Karpas-422 (cell line): ENCODE measurements around the gene TRMT112. TPM values are rescaled to one million over a fixed set of nuclear protein-coding genes. Genes with fewer than 3 reads are reported as not detected.
A peak's percentile ranks its signal among the peaks of the same experiment; 100 is the strongest.

Experiments
- DNase-seq: peaks from one replicate; pipeline ENCODE4 v3.0.0-alpha.2; 2015
- H2AFZ ChIP-seq: fragments of 200-600 bp; sonication (generic); 2 replicates; pipeline ENCODE4 v1.6.1; 2014; ENCODE audit warnings: antibody characterized with exemption, low read length, mixed read lengths
- H3K27ac ChIP-seq: fragments of 200-600 bp; sonication (generic); 2 replicates; pipeline ENCODE4 v1.5.1; 2014; ENCODE audit warnings: mild to moderate bottlenecking, low read length, moderate library complexity
- H3K27me3 ChIP-seq: fragments of 200-600 bp; sonication (generic); 2 replicates; pipeline ENCODE4 v1.6.1; 2014; ENCODE audit warnings: low read length, mixed read lengths
- H3K36me3 ChIP-seq: fragments of 200-600 bp; sonication (generic); 2 replicates; pipeline ENCODE4 v1.6.1; 2014; ENCODE audit warnings: low read length, mixed read lengths; ENCODE audit not compliant: insufficient read depth
- H3K4me1 ChIP-seq: fragments of 200-600 bp; sonication (generic); 2 replicates; pipeline ENCODE4 v1.6.1; 2014; ENCODE audit warnings: mild to moderate bottlenecking, low read length, mixed read lengths
- H3K4me2 ChIP-seq: fragments of 200-600 bp; sonication (generic); 2 replicates; pipeline ENCODE4 v1.6.1; 2014; ENCODE audit warnings: low read length, low read depth, mild to moderate bottlenecking; ENCODE audit not compliant: poor library complexity, severe bottlenecking
- H3K4me3 ChIP-seq: fragments of 200-600 bp; sonication (generic); 2 replicates; pipeline ENCODE4 v1.5.1; 2014; ENCODE audit warnings: mild to moderate bottlenecking, antibody characterized with exemption, low read length, mixed read lengths
- H3K79me2 ChIP-seq: fragments of 200-600 bp; sonication (generic); 2 replicates; pipeline ENCODE4 v1.6.1; 2014; ENCODE audit warnings: mild to moderate bottlenecking, low read length, mixed read lengths
- H3K9ac ChIP-seq: fragments of 200-600 bp; sonication (generic); 2 replicates; pipeline ENCODE4 v1.6.0; 2014; ENCODE audit warnings: low read length
- H3K9me2 ChIP-seq: fragments of 200-600 bp; sonication (generic), shearing (Covaris generic); replicated peaks from 2 replicates; pipeline ENCODE4 v1.6.0; 2014; ENCODE audit warnings: mild to moderate bottlenecking, low read length, moderate library complexity; ENCODE audit not compliant: insufficient read depth
- H3K9me3 ChIP-seq: fragments of 300-700, 200-600 bp; sonication (generic); 2 replicates; pipeline ENCODE4 v1.6.1; 2014; ENCODE audit warnings: low read length, mixed read lengths
- H4K20me1 ChIP-seq: fragments of 200-600 bp; sonication (generic); 2 replicates; pipeline ENCODE4 v1.6.1; 2014; ENCODE audit warnings: mild to moderate bottlenecking, antibody characterized with exemption, low read length, low read depth; ENCODE audit not compliant: insufficient read depth
- total RNA-seq: library from RNA; depleted of rRNA; stranded (reverse); fragments of >200 nt; shearing (Covaris generic); gene quantifications from 2 replicates; pipeline ENCODE4 v1.2.3, GENCODE V29; 2014; ENCODE audit warnings: low replicate concordance

Gene TRMT112
- total RNA-seq, 1 experiment from 2014 or later: 363 TPM

- H3K9me2 ChIP-seq: no peaks in the 10 kb centered on the region
- H2AFZ ChIP-seq: no peak overlapping the region
- no peak overlapping the region for H3K9ac ChIP-seq
- H3K4me2 ChIP-seq: no peak overlapping the region
- no peak overlapping the region for H3K4me3 ChIP-seq
- H3K9me3 ChIP-seq: no peaks in the 10 kb centered on the region
- no peaks in the 10 kb centered on the region for H3K36me3 ChIP-seq
- H3K4me1 ChIP-seq: peaks cover 10% of the 10 kb centered on the region
- H4K20me1 ChIP-seq: no peaks in the 10 kb centered on the region
- H3K79me2 ChIP-seq: no peaks in the 10 kb centered on the region
- no peak for DNase-seq
- no peaks in the 10 kb centered on the region for H3K27me3 ChIP-seq
- H3K27ac ChIP-seq: no peak overlapping the region
Measured at GRCh38 chr11:64291752-64292459, 25.5 kb downstream of the TRMT112 start.

GRCh38 chr11:64291262-64291751 is 26.1 kb downstream of the TRMT112 start, which contains the start of gene KCNK4:
Gene KCNK4, plus strand, starts transcription at chr11:64291302. Its CDS starts 1,717 bp downstream, at chr11:64293019.
- Histone ChIP-seq H3K4me1 (peaks cover 14% of the 10 kb centered on the region), H3K9me2 (no peaks in the 10 kb centered on the region), H3K9ac (no peak within 1 kb of the TSS), H3K4me3 (no peak within 1 kb of the TSS), H3K27ac (no peak within 1 kb of the TSS), H2AFZ (no peak within 1 kb of the TSS), H3K9me3 (no peaks in the 10 kb centered on the region), H3K79me2 (no peaks in the 10 kb centered on the region), H4K20me1 (no peaks in the 10 kb centered on the region), H3K27me3 (no peaks in the 10 kb centered on the region), H3K4me2 (no peak within 1 kb of the TSS), H3K36me3 (no peaks in the 10 kb centered on the region)
- DNase-seq: no peak

- Histone ChIP-seq H3K4me1 (peaks cover 13% of the 10 kb centered on the region), H3K9ac (no peak overlapping the region), H4K20me1 (no peaks in the 10 kb centered on the region), H3K79me2 (no peaks in the 10 kb centered on the region), H2AFZ (no peak overlapping the region), H3K27me3 (no peaks in the 10 kb centered on the region), H3K9me2 (no peaks in the 10 kb centered on the region), H3K4me2 (no peak overlapping the region), H3K27ac (no peak overlapping the region), H3K9me3 (no peaks in the 10 kb centered on the region), H3K36me3 (no peaks in the 10 kb centered on the region), H3K4me3 (no peak overlapping the region)
- DNase-seq: no peak
Measured at GRCh38 chr11:64290352-64291261, 26.8 kb downstream of the TRMT112 start.

GRCh38 chr11:64289002-64289564 is 28.3 kb downstream of the TRMT112 start:
- H3K9me2 ChIP-seq: no peaks in the 10 kb centered on the region
- H3K27me3 ChIP-seq: no peaks in the 10 kb centered on the region
- H3K4me2 ChIP-seq: no peak overlapping the region
- no peak overlapping the region for H3K9ac ChIP-seq
- H4K20me1 ChIP-seq: no peaks in the 10 kb centered on the region
- no peak overlapping the region for H2AFZ ChIP-seq
- no peak overlapping the region for H3K4me3 ChIP-seq
- H3K4me1 ChIP-seq: peaks cover 13% of the 10 kb centered on the region
- no peak for DNase-seq
- H3K27ac ChIP-seq: no peak overlapping the region
- H3K36me3 ChIP-seq: no peaks in the 10 kb centered on the region
- no peaks in the 10 kb centered on the region for H3K9me3 ChIP-seq
- peaks cover 1% of the 10 kb centered on the region for H3K79me2 ChIP-seq

GRCh38 chr11:64288353-64288750 is 29.0 kb downstream of the TRMT112 start:
- Histone ChIP-seq H3K9me2 (no peaks in the 10 kb centered on the region), H3K4me3 (no peak overlapping the region), H3K4me1 (peaks cover 20% of the 10 kb centered on the region), H2AFZ (no peak overlapping the region), H3K27ac (no peak overlapping the region), H4K20me1 (no peaks in the 10 kb centered on the region), H3K4me2 (no peak overlapping the region), H3K79me2 (peaks cover 8% of the 10 kb centered on the region), H3K27me3 (no peaks in the 10 kb centered on the region), H3K36me3 (no peaks in the 10 kb centered on the region), H3K9ac (no peak overlapping the region), H3K9me3 (no peaks in the 10 kb centered on the region)
- no peak for DNase-seq

GRCh38 chr11:64287676-64288352 is 29.5 kb downstream of the TRMT112 start:
- no peak overlapping the region for H3K9ac ChIP-seq
- no peaks in the 10 kb centered on the region for H3K9me3 ChIP-seq
- no peaks in the 10 kb centered on the region for H3K9me2 ChIP-seq
- H4K20me1 ChIP-seq: no peaks in the 10 kb centered on the region
- peaks cover 22% of the 10 kb centered on the region for H3K4me1 ChIP-seq
- no peaks in the 10 kb centered on the region for H3K36me3 ChIP-seq
- H3K4me2 ChIP-seq: no peak overlapping the region
- no peak for DNase-seq
- H3K4me3 ChIP-seq: no peak overlapping the region
- H2AFZ ChIP-seq: no peak overlapping the region
- no peaks in the 10 kb centered on the region for H3K27me3 ChIP-seq
- H3K79me2 ChIP-seq: peaks cover 14% of the 10 kb centered on the region
- H3K27ac ChIP-seq: no peak overlapping the region

GRCh38 chr11:64286801-64287159 is 30.6 kb downstream of the TRMT112 start:
- Histone ChIP-seq H3K9ac (no peak overlapping the region; the same call in 1 of the 2 replicates), H4K20me1 (no peaks in the 10 kb centered on the region), H3K36me3 (0 out of 2 replicates have a peak, but pooled peaks cover 5% of the 10 kb centered on the region), H3K27me3 (no peaks in the 10 kb centered on the region), H3K4me1 (peaks cover 22% of the 10 kb centered on the region), H3K4me2 (peak overlapping the region; percentile 97), H3K9me2 (no peaks in the 10 kb centered on the region), H3K4me3 (peak overlapping the region; percentile 92; the same call in 1 of the 2 replicates), H3K27ac (no peak overlapping the region), H3K79me2 (peaks cover 14% of the 10 kb centered on the region), H2AFZ (no peak overlapping the region), H3K9me3 (no peaks in the 10 kb centered on the region)
- no peak for DNase-seq
